ENCODE data around the gene GLCCI1. TPM values are rescaled to one million over a fixed set of nuclear protein-coding genes. Genes with fewer than 3 reads are reported as not detected.

Gene GLCCI1
- total and polyA plus RNA-seq, 10 of the 15 experiments (the other 5 are each of a cell fraction or from before 2014, with no cell fraction given): 12.6 to 92.0 (median 27.6) TPM

GRCh38 chr7:8111282-8111960 is 142.8 kb downstream of the GLCCI1 start:
- H3K4me3 ChIP-seq: no peak overlapping the region
- no peaks in the 10 kb centered on the region for H4K20me1 ChIP-seq (ENCODE audit: control insufficient read depth, insufficient read depth)
- H3K79me2 ChIP-seq (ENCODE audit: control insufficient read depth, insufficient read depth, low read length): no peaks in the 10 kb centered on the region
- ATAC-seq (no peak), DNase-seq (ENCODE audit: low read depth, low spot score) (no peak), FAIRE-seq (no peak)
- no peaks in the 10 kb centered on the region for H3K27me3 ChIP-seq (replicated peaks in 1 of 2; ENCODE audit: control insufficient read depth in 2 of 2, insufficient read depth in 2 of 2, low read length in 1 of 2)
- CTCF ChIA-PET: no interaction called here
- H3K4me2 ChIP-seq (ENCODE audit: control insufficient read depth, insufficient read depth): no peak overlapping the region
- no peaks in the 10 kb centered on the region for H3K36me3 ChIP-seq (ENCODE audit: control insufficient read depth in 2 of 2, insufficient read depth in 2 of 2, low read length in 1 of 2)
- H3K4me1 ChIP-seq (ENCODE audit: control insufficient read depth, insufficient read depth, low read length): peaks cover 32% of the 10 kb centered on the region
- no peak overlapping the region for H3K9ac ChIP-seq (ENCODE audit: control insufficient read depth, insufficient read depth, low read length)
- no peak overlapping the region for H2AFZ ChIP-seq (ENCODE audit: control insufficient read depth, low read depth, low read length)
- H3K9me3 ChIP-seq (replicated peaks; ENCODE audit: control insufficient read depth, insufficient read depth, low read length): peaks cover 12% of the 10 kb centered on the region; the same call in 2 of the 3 replicates
- BruUV-seq (replicated peaks): no TSS peak
- SMC1A ChIA-PET (ENCODE audit: uncharacterized antibody, unreplicated experiment): interaction anchor here (0.9 to 12.5 kb wide), 6 partner anchors 12 to 416 kb away, joined by 3 to 182 read pairs (median 4); no protein-coding TSS in a partner anchor
- POLR2A ChIA-PET: interaction anchor here (1.7 to 2.7 kb wide), 2 partner anchors 8 to 10 kb away, joined by 3 to 9 read pairs; no protein-coding TSS in a partner anchor
- H3K27ac ChIP-seq (ENCODE audit: control insufficient read depth, insufficient read depth): no peak overlapping the region
- RAD21 ChIA-PET (ENCODE audit: unreplicated experiment): interaction anchor here (0.8 to 8.8 kb wide), 2 partner anchors 20 to 105 kb away, joined by 4 to 124 read pairs; no protein-coding TSS in a partner anchor
- in situ Hi-C loops (cut with MboI) (no loop called here), intact Hi-C loops (cut with micrococcal nuclease; ENCODE audit: unreplicated experiment) (no loop called here)
- 91% methylated on average over 11 of the region's 11 CpGs for WGBS (ENCODE audit: insufficient coverage, insufficient replicate concordance, low lambda C conversion rate, missing lambda C conversion rate)
- no peak for TF ChIP-seq PBX3 (IDR thresholded peaks at IDR 0.05; ENCODE audit: insufficient replicate concordance, low read depth, low read length)
- TF ChIP-seq ZBTB40 (IDR thresholded peaks at IDR 0.05; ENCODE audit: borderline replicate concordance): no peak
- TF ChIP-seq YBX1 (IDR thresholded peaks at IDR 0.05): no peak
- no peak for TF ChIP-seq MEF2A (IDR thresholded peaks at IDR 0.05; ENCODE audit: insufficient read depth, low read depth, low read length)
- no peak for TF ChIP-seq MLLT1 (IDR thresholded peaks at IDR 0.05)
- TF ChIP-seq FOS (IDR thresholded peaks at IDR 0.05; ENCODE audit: borderline replicate concordance, extremely low read depth, insufficient read length): no peak
- no peak for TF ChIP-seq E2F4 (IDR thresholded peaks at IDR 0.05; ENCODE audit: low read depth, low read length)
